ENCODE results near the gene RALGPS2. TPM values are rescaled to one million over a fixed set of nuclear protein-coding genes. Genes with fewer than 3 reads are reported as not detected.

Gene RALGPS2
- total and polyA plus RNA-seq, 2 of the 8 experiments (the other 6 are each of a cell fraction or from before 2014, with no cell fraction given) = 6.7 to 38.0 TPM

- TF ChIP-seq RFX5 (IDR thresholded peaks at IDR 0.05; ENCODE audit: borderline replicate concordance, low read depth, low read length) (no peak), SP1 (IDR thresholded peaks at IDR 0.05; ENCODE audit: low read depth, low read length) (no peak), YY1 (IDR thresholded peaks at IDR 0.05; ENCODE audit: low read depth, low read length) (no peak), EGR1 (IDR thresholded peaks at IDR 0.05; ENCODE audit: borderline replicate concordance, low read depth, low read length) (no peak), PHF8 (conservative IDR thresholded peaks at IDR 0.05; ENCODE audit: low read depth, low read length) (no peak), SIRT6 (IDR thresholded peaks at IDR 0.05; ENCODE audit: low read length) (no peak)
Measured at GRCh38 chr1:178726545-178726944, 1.5 kb downstream of the RALGPS2 start (continued).
